DMS 273 (cell line): Measurements from ENCODE around the gene PWWP2B.
A peak's percentile ranks its signal among the peaks of the same experiment; 100 is the strongest.

Experiments used
- DNase-seq: peaks from one replicate; lab custom pipeline; 2025; ENCODE audit not compliant: unreplicated experiment; lab: John Stamatoyannopoulos, UW

PWWP2B gene

DNA sequence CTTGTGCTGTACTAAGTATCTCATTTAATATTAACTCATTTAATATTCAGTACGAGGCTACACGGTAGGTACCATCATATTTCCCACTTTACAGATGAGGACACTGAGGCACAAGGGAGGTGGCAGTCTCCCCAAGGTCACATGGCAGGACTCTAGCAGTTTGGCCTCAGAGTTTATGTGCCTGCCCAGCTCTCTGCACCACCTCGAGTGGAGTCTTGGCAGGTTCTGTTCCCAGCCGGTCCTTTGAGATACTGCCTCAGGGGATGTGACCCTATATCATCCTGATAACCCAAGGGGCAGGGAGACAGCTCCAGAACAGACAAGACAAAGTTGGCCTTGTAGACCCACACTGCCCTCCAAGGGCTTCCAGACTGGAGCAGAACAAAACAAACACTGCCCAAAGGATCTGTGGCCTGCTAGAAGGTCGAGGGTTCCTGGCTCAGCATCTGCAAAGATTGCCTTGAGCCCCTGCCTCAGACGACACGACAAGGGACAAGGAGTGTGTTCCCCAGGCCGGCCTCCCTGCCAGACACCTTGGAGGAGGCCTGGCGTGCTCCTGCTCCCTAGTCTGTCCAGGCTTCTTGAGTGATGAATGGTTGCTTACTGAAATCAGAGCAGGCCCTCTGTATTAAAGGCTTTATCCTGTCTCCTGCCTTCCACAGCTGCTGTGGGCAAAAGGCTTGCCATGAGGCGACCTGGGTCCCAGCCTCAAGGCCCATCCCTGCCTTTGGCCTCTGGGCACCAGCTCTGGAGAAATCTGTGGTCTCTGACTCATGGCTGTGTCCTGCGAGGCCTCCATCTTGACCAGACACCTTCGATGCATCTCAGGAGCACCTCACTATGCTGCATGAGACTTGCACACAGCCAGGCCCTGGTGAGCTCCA, 3.9 kb upstream of the PWWP2B start:
- DNase-seq, result no peak

- DNase-seq, result no peak
Observed at GRCh38 chr10:132393695-132394181, 3.3 kb upstream of the PWWP2B start.

- no peak for DNase-seq
Observed at GRCh38 chr10:132394201-132394811, 2.7 kb upstream of the PWWP2B start.

- peak; percentile 20 for DNase-seq
Observed at GRCh38 chr10:132394936-132395703, 1.9 kb upstream of the PWWP2B start.

GRCh38 chr10:132395704-132396493, 1.1 kb upstream of the PWWP2B start:
- no peak for DNase-seq

DNA sequence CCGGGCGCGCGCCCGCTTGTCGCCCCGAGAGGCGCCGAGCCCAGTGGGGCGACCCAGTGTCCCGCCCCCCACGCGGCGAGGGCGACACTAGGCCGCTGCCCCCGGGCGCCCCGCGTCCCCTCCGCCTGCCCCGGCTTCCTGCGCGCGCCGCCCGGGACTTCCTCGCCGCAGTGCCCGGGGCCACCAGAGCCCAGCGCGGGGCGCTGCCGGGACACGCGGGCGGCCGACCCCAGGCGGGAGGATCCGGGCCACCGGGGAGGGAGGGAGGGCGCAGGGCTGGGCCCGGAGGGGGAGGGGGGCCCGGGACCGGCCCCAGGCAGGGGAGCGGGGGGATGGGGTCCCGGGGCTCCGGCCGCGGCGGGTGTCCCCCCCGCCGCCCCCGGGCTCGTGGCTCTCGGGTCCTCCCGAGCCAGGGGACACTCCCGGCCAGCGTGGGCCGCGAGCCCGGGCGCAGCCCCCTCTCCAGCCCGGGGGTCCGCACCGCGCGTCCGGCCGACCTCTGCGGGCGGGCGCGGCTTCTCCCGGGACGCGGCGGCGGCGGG, 435 bp upstream of the PWWP2B start:
- DNase-seq, result peak; percentile 76

- peak; percentile 71 for DNase-seq
Observed at GRCh38 chr10:132397671-132398565, 918 bp downstream of the PWWP2B start.

DNA sequence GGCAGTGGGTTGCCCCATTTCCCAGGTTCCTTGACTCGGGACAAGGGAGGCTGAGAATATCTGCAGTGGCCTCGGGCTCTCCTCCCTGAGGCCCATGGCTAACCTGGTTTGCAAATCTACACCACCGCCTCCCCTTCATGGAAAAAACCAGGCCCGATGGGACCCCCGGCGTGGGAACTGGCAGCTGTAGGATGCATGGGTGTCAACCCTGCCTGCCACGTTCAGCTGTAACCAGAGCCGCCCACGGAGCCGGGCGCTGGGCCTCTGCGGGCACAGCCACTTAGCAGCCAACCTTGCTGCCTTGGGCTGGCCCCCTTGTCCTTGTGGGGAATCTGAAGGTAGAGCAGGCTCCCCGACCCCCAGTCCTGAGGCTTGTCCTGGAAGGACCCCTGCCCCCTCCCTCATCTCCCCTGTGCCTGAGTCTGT, 1.6 kb downstream of the PWWP2B start:
- no peak for DNase-seq

GRCh38 chr10:132399117-132400035, 2.4 kb downstream of the PWWP2B start:
- no peak for DNase-seq

GRCh38 chr10:132400041-132400546, 3.1 kb downstream of the PWWP2B start:
- DNase-seq, result no peak

DNA sequence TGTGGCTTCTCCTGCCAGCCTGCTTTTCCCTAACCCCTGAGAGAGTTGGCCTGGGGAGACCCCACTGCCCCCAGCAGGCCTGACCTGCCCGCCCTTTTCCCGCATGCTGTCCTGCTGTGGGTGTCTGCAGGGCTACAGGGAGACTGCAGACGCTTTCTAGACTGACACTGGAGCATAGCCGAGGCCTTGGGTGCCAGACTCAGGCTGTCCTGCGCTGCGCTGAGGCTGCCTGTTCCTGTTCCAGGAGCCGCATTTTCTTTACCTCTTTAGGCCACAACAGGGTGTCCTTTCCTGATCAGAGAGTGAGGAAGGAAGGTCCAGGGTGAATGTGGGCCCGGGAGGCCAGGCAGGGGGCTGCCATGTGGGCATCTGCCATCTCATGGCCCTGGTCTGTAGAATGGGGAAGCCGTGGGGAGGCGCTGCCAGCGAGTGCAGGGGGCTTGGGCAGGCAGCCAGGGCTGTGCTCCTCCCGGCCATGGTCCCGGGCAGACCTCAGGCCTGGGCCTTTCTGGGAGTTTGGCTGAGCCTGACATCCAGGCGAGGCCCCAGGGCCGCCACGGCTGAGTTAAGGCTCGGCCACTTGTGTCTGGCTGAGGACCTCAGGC, 3.6 kb downstream of the PWWP2B start:
- DNase-seq, result no peak

DNA sequence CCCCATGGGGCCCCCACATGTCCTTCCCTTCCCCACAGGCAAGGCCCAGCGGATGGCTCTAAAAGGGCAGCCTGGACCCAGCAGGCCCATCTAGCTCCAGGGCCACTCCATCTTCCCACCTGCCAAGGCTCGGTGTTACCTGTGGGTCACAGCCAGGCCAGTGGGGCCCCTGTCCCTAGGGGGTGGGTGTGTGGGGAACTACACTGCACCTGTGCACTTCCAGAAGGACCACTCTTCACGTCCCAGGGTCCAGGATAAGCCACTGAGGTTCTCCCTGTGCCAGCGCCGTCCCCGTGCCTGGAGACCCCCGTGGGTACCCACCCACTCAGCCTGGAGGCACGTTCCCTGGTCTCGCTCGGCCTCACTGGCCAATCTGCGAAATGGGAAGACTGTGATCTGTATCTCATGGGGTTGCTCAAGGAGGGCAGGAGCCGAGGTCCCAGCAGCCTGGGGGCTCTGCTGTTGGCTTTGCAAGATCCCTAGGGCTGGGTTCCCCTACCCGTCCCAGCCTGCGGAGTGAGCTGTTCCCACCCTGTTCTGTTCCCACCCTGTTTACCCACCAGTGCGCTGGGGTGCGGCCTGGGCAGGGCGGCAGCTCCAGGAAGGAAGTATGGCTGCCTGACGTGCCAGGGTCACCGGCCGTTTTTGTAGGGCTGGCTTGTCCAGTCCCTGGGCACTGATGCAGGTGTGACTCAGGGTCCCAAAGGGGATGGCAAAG, 4.6 kb downstream of the PWWP2B start:
- no peak for DNase-seq

DNA sequence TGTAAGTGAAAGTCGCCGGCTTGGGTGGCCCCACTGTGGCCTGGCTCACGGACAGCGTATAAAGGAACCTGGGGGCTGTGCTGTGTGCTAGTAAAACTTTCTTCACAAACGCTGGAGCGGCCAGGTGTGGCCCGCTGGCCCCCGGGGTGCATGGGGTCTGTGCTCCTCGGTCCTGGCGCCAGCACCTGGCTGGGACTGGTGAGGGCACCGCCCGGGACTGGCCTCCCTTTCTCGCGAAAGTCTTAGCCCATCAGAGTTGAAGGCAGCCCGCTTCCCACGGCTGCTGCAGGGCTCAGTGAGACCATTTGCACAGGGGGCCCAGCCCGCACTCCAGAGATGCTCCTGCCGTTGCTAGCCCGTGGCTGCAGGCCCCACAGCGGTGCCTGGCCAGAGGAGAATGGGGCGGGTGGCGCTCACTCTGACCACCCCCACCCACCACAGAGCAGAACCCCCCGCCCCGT, 5.8 kb downstream of the PWWP2B start:
- no peak for DNase-seq

DNA sequence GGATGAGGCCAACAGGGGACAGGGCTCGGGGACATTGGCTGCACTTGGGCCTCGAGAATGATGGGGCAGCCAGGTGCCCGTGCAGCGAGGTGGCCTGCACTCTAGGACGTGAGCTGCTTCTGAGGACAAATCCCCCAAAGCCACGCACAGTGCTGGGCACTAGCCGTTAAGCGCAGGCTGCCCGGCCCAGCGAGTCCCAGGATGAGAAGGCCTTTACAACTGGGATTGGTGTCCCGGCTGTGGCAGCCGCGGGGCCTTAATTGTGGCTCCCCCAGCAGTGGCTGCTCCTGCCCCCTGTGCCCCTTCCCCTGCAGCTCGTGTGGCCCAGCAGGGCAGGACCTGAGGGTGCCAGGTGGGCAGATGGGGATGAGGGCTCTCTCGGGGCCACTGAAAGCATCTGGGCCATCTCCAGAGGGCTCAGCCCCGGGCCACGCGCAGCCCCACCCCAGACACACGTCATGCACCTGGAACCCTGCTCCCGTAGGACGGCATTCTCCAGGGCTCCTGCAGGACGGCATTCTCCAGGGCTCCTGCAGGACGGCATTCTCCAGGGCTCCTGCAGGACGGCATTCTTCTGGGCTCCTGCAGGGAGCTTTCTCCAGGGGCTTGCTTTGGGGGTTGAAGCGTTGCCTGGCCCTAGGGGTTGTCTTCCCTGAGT, 6.6 kb downstream of the PWWP2B start:
- DNase-seq, result no peak

DNA sequence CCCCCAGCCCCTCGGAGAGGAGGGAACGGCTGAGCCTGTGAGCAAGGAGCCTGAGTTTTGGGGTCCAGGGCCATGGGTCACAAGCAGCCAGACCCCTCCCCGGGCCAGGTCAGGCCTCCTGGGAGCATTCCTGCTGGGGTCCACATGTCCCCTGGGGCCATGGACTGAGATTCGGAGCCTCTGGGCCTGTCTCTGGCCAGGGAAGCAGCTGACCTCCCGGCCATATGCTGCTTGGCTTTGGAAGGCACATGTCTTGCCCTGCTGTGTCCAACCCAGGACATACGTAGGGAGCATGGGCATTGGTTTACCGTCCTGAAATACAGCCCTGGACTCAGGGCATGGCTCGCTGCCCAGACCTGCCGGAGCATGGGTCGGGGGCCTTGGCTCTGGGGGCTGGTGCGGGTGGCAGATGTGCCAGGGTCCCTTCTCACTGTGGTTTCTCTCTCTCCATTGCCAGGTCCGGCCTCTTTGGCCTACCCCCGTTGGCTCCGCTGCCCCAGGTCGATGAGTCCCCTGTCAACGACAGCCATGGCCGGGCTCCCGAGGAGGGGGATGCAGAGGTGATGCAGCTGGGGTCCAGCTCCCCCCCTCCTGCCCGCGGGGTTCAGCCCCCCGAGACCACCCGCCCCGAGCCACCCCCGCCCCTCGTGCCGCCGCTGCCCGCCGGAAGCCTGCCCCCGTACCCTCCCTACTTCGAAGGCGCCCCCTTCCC, 7.3 kb downstream of the PWWP2B start:
- DNase-seq, result no peak

DNA sequence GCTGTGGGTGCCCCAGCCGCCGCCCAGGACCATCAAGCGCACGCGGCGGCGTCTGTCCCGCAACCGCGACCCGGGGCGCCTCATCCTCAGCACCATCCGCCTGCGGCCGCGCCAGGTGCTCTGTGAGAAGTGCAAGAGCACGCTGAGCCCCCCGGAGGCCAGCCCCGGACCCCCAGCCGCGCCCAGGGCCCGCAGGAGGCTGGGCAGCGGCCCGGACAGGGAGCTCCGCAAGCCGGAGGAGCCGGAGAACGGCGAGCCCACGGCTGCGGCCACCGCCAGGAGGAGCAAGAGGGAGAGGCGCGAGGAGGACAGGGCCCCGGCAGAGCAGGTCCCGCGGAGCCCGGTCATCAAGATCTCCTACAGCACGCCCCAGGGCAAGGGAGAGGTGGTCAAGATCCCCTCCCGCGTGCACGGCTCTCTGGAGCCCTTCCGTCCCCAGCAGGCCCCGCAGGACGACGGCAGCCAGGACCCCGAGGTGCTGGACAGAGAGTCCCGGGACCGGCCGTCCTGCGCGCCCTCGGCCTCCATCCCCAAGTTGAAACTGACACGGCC, 8.0 kb downstream of the PWWP2B start:
- no peak for DNase-seq
